GM12878 (cell line): ENCODE measurements around the gene ARHGAP44. TPM values are rescaled to one million over a fixed set of nuclear protein-coding genes. Genes with fewer than 3 reads are reported as not detected.

Experiments
- ATAC-seq: fragments of 200-7000 bp; cut with Tn5 transposase; 3 replicates; pipeline ENCODE4 v1.9.1; 2020; ENCODE audit warnings: mild to moderate bottlenecking, moderate library complexity
- BruUV-seq: library from RNA; stranded (reverse); fragments of 400-500 nt; replicated peaks from 2 replicates; lab custom pipeline; 2021; lab: Mats Ljungman, UMichigan
- CTCF ChIA-PET: fragments of 300-600 bp; sonication (Branson Sonifier 250); formaldehyde crosslinking; extraction: SDS; loops from one replicate; lab custom pipeline; 2021; ENCODE audit warnings: inconsistent platforms; lab: Yijun Ruan, JAX
- POLR2A ChIA-PET: fragments of 350-600 bp; formaldehyde crosslinking; extraction: SDS; loops from one replicate; lab custom pipeline; 2021; ENCODE audit warnings: inconsistent platforms; lab: Charles Lee
- RAD21 ChIA-PET: fragments of 300-600 bp; sonication (Branson Sonifier 250); formaldehyde crosslinking; loops from one replicate; lab custom pipeline; 2023; ENCODE audit warnings: antibody characterized with exemption; ENCODE audit not compliant: unreplicated experiment; lab: Charles Lee
- SMC1A ChIA-PET: fragments of 300-600 bp; sonication (Branson Sonifier 250); formaldehyde crosslinking; loops from one replicate; lab custom pipeline; 2023; ENCODE audit not compliant: unreplicated experiment, uncharacterized antibody; lab: Charles Lee
- DNase-seq: peaks from one replicate; pipeline ENCODE4 v3.0.0-alpha.2; 2011; ENCODE audit warnings: low read depth, low spot score
- FAIRE-seq: peaks from 3 replicates; lab custom pipeline; 2011; peaks lifted over from hg19 to GRCh38; lab: Jason Lieb, UNC
- H2AFZ ChIP-seq: 2 replicates; pipeline ENCODE4 v1.6.0; 2011; ENCODE audit warnings: low read depth, low read length, control low read depth; ENCODE audit not compliant: control insufficient read depth
- H3K27ac ChIP-seq: 2 replicates; pipeline ENCODE4 v1.5.1; 2011; ENCODE audit warnings: control low read depth; ENCODE audit not compliant: control insufficient read depth, insufficient read depth
- H3K27me3 ChIP-seq, 2 experiments: replicated peaks in 1 of 2; 2 replicates each; pipeline versions ENCODE4 v1.6.0 to v1.6.1; 2011; ENCODE audit warnings: low read length in 1 of 2; ENCODE audit not compliant: control insufficient read depth in 2 of 2, insufficient read depth in 2 of 2
- H3K36me3 ChIP-seq, 2 experiments: 2 replicates each; pipeline ENCODE4 v1.5.1; 2011; ENCODE audit warnings: low read length in 1 of 2; ENCODE audit not compliant: control insufficient read depth in 2 of 2, insufficient read depth in 2 of 2
- H3K4me1 ChIP-seq: 2 replicates; pipeline ENCODE4 v1.6.1; 2011; ENCODE audit warnings: mild to moderate bottlenecking, low read length, moderate library complexity, mixed read lengths; ENCODE audit not compliant: control insufficient read depth, insufficient read depth
- H3K4me2 ChIP-seq: 2 replicates; pipeline ENCODE4 v1.6.0; 2011; ENCODE audit warnings: control low read depth; ENCODE audit not compliant: control insufficient read depth, insufficient read depth
- H3K4me3 ChIP-seq: fragments of 200-600 bp; sonication (generic); 2 replicates; pipeline ENCODE4 v1.5.1; 2016
- H3K79me2 ChIP-seq: 2 replicates; pipeline ENCODE4 v1.6.0; 2011; ENCODE audit warnings: low read length; ENCODE audit not compliant: control insufficient read depth, insufficient read depth
- H3K9ac ChIP-seq: 2 replicates; pipeline ENCODE4 v1.8.0; 2011; ENCODE audit warnings: low read length, control low read depth, mixed read lengths; ENCODE audit not compliant: control insufficient read depth, insufficient read depth
- H3K9me3 ChIP-seq: replicated peaks from 3 replicates; pipeline ENCODE4 v1.5.1; 2011; ENCODE audit warnings: mild to moderate bottlenecking, low read length; ENCODE audit not compliant: control insufficient read depth, insufficient read depth
- H4K20me1 ChIP-seq: 2 replicates; pipeline ENCODE4 v1.6.0; 2011; ENCODE audit not compliant: control insufficient read depth, insufficient read depth
- CBX3 ChIP-seq: fragments of 200-600 bp; sonication (generic); IDR thresholded peaks from 2 replicates; pipeline ENCODE4 v1.6.1; 2016; ENCODE audit warnings: low read depth, borderline replicate concordance
- CTCF ChIP-seq, 3 experiments: IDR thresholded peaks in 2 of 3; conservative IDR thresholded peaks in 1 of 3; 2 replicates each; pipeline ENCODE4 v1.5.1; 2011; ENCODE audit warnings: low read depth in 3 of 3, low read length in 3 of 3, mild to moderate bottlenecking in 3 of 3, control low read depth in 2 of 3, moderate library complexity in 2 of 3, inconsistent platforms in 1 of 3, mixed read lengths in 1 of 3; ENCODE audit not compliant: control insufficient read depth in 2 of 3, insufficient read depth in 1 of 3; ENCODE audit errors: extremely low read depth in 1 of 3
- EED ChIP-seq: sonication (generic); IDR thresholded peaks from 2 replicates; pipeline ENCODE4 v1.6.1; 2016; ENCODE audit warnings: antibody characterized with exemption, low read depth
- EP300 ChIP-seq, 2 experiments: fragments of 150-350 bp in 1 of 2; IDR thresholded peaks; 2 replicates each; pipeline ENCODE4 v1.6.1; 2011 to 2012; ENCODE audit warnings: low read depth in 2 of 2, low read length in 2 of 2, borderline replicate concordance in 1 of 2, improper control_type of control experiment in 1 of 2, inconsistent platforms in 1 of 2; ENCODE audit not compliant: control insufficient read depth in 1 of 2
- EZH2 ChIP-seq: IDR thresholded peaks from 2 replicates; pipeline ENCODE4 v1.6.1; 2012; ENCODE audit warnings: low read depth, mild to moderate bottlenecking, control low read depth, inconsistent platforms, low read length, borderline replicate concordance; ENCODE audit not compliant: control insufficient read depth
- KLF5 ChIP-seq: fragments of 450-650 bp; IDR thresholded peaks from 2 replicates; pipeline ENCODE4 v1.6.1; 2014; ENCODE audit warnings: mild to moderate bottlenecking; ENCODE audit not compliant: partially characterized antibody
- RELA ChIP-seq: fragments of 450-650 bp; IDR thresholded peaks from 2 replicates; pipeline ENCODE4 v1.8.0; 2014; ENCODE audit warnings: borderline replicate concordance; ENCODE audit not compliant: partially characterized antibody
- REST ChIP-seq: IDR thresholded peaks from 2 replicates; pipeline ENCODE4 v1.6.1; 2012; ENCODE audit warnings: mild to moderate bottlenecking, low read depth, low read length
- TCF7 ChIP-seq: IDR thresholded peaks from 2 replicates; pipeline ENCODE4 v1.6.1; 2014; ENCODE audit warnings: antibody characterized with exemption, borderline replicate concordance
- YY1 ChIP-seq: IDR thresholded peaks from 2 replicates; pipeline ENCODE4 v1.6.1; 2011; ENCODE audit warnings: low read depth, mild to moderate bottlenecking, low read length
- WGBS: methylation state at CpG from one replicate; pipeline ENCODE4 v1.1.6; 2016; ENCODE audit warnings: low lambda C conversion rate; ENCODE audit not compliant: insufficient replicate concordance, insufficient coverage; ENCODE audit errors: missing lambda C conversion rate; 5-methylcytosine and 5-hydroxymethylcytosine counted together
- in situ Hi-C: fragments of 300-500 bp; cut with MboI; formaldehyde crosslinking; loops from 9 replicates; pipeline ENCODE4 v1.14.3; 2018; ENCODE audit warnings: mixed read lengths
- intact Hi-C: fragments of 100-400 bp; cut with micrococcal nuclease; formaldehyde crosslinking; loops from one replicate; pipeline ENCODE4 v1.14.2; 2022; ENCODE audit not compliant: unreplicated experiment
- polyA plus RNA-seq, 11 experiments: library from polyadenylated mRNA; depleted of rRNA in 4 of 11; unstranded in 6 of 11; stranded (reverse) in 5 of 11; fragments of >200 nt; fragmentation: Nextera tagmentation in 4 of 11; fragmentation: Illumina TruSeq in 1 of 11; extraction: Ambion mirVana in 4 of 11; extraction: Trizol in 1 of 11; gene quantifications; 1 replicate in 1 of 11; 2 replicates in 10 of 11; pipeline versions ENCODE4 v1.2.1 to v1.2.3, GENCODE V29; 2011 to 2016; ENCODE audit warnings: inconsistent platforms in 2 of 11, missing spikeins in 2 of 11, low read depth in 1 of 11
- total RNA-seq, 4 experiments: library from RNA; depleted of rRNA in 3 of 4; stranded (reverse); fragments of >200 nt in 3 of 4; fragmentation: Illumina TruSeq in 1 of 4; extraction: Trizol in 1 of 4; gene quantifications; 2 replicates each; pipeline versions ENCODE4 v1.2.1 to v1.2.3, GENCODE V29; 2013 to 2021

ARHGAP44 gene
- total and polyA plus RNA-seq, 10 of the 15 experiments (the other 5 are each of a cell fraction or from before 2014, with no cell fraction given) = 0.11 to 1.2 (median 0.48) TPM

- no peak overlapping the region for H3K4me3 ChIP-seq
- no peak overlapping the region for H3K9ac ChIP-seq
- no peak overlapping the region for H3K4me2 ChIP-seq
- WGBS = 62% methylated on average over 7 of the region's 7 CpGs
- intact Hi-C loops = no loop called here
- no peak for TF ChIP-seq REST
- no peak for TF ChIP-seq EED
- DNase-seq = no peak
- ChIA-PET RAD21 (no interaction called here), SMC1A (no interaction called here), POLR2A (no interaction called here), CTCF (no interaction called here)
- no peaks in the 10 kb centered on the region for H3K4me1 ChIP-seq
- H3K36me3 ChIP-seq = no peaks in the 10 kb centered on the region
- no TSS peak for BruUV-seq
- FAIRE-seq = no peak
- in situ Hi-C loops = no loop called here
- no peaks in the 10 kb centered on the region for H3K27me3 ChIP-seq
- no peak overlapping the region for H2AFZ ChIP-seq
- no peak for ATAC-seq
- no peaks in the 10 kb centered on the region for H4K20me1 ChIP-seq
- H3K79me2 ChIP-seq = no peaks in the 10 kb centered on the region
- no peak overlapping the region for H3K27ac ChIP-seq
- no peaks in the 10 kb centered on the region for H3K9me3 ChIP-seq
Measured at GRCh38 chr17:12963505-12963904, 174.2 kb downstream of the ARHGAP44 start.

GRCh38 chr17:12964162-12964561 is 174.9 kb downstream of the ARHGAP44 start:
- ATAC-seq = no peak
- Histone ChIP-seq H3K27ac (no peak overlapping the region), H3K79me2 (no peaks in the 10 kb centered on the region), H3K36me3 (no peaks in the 10 kb centered on the region), H3K4me1 (no peaks in the 10 kb centered on the region), H3K4me2 (no peak overlapping the region), H3K4me3 (no peak overlapping the region), H4K20me1 (no peaks in the 10 kb centered on the region), H3K9ac (no peak overlapping the region), H3K27me3 (no peaks in the 10 kb centered on the region), H2AFZ (no peak overlapping the region), H3K9me3 (no peaks in the 10 kb centered on the region)
- CTCF ChIA-PET = no interaction called here
- RAD21 ChIA-PET = no interaction called here
- SMC1A ChIA-PET = no interaction called here
- FAIRE-seq = no peak
- DNase-seq = no peak
- intact Hi-C loops = no loop called here
- POLR2A ChIA-PET = no interaction called here
- 41% methylated on average over 5 of the region's 5 CpGs for WGBS
- BruUV-seq = no TSS peak
- in situ Hi-C loops = no loop called here
- TF ChIP-seq EP300 (IDR thresholded peaks at IDR 0.05; ENCODE audit: borderline replicate concordance in 1 of 2, control insufficient read depth in 1 of 2, low read depth in 2 of 2, low read length in 2 of 2) (no peak), RELA (no peak), YY1 (no peak), TCF7 (no peak), KLF5 (no peak), CBX3 (no peak), EZH2 (no peak), CTCF (IDR thresholded peaks at IDR 0.05 in 2 of 3, conservative IDR thresholded peaks at IDR 0.05 in 1 of 3; ENCODE audit: control insufficient read depth in 2 of 3, extremely low read depth in 1 of 3, insufficient read depth in 1 of 3, low read depth in 3 of 3, low read length in 3 of 3) (no peak)
